GM19467 (cell line): ENCODE results near the gene EEF1E1.

Experiments used
- ATAC-seq: cut with Tn5 transposase; IDR thresholded peaks from one replicate; pipeline ENCODE4 v1.9.1; 2021; ENCODE audit warnings: mild to moderate bottlenecking, moderate library complexity; ENCODE audit not compliant: unreplicated experiment

Gene EEF1E1

DNA sequence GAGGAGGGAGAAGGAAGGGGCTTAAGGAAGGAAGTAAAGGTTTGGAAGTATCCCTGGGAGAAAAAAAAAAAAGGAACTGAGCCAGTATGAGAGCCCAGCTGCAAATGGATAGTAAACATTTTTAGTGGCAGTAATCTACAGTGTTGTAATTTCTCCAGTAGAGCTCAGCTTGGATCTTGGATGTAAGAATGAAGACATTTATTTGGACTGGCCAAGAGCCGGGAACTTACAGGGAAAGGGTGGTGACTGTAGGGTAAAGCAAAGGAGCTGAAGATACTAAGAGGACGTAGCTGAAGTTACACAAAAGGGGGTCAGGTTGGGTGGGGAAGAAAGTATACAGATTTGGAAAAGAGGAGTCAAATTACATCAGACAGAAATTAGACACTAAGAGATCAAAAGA is 13.5 kb downstream of the EEF1E1 start:
- no peak for ATAC-seq

DNA sequence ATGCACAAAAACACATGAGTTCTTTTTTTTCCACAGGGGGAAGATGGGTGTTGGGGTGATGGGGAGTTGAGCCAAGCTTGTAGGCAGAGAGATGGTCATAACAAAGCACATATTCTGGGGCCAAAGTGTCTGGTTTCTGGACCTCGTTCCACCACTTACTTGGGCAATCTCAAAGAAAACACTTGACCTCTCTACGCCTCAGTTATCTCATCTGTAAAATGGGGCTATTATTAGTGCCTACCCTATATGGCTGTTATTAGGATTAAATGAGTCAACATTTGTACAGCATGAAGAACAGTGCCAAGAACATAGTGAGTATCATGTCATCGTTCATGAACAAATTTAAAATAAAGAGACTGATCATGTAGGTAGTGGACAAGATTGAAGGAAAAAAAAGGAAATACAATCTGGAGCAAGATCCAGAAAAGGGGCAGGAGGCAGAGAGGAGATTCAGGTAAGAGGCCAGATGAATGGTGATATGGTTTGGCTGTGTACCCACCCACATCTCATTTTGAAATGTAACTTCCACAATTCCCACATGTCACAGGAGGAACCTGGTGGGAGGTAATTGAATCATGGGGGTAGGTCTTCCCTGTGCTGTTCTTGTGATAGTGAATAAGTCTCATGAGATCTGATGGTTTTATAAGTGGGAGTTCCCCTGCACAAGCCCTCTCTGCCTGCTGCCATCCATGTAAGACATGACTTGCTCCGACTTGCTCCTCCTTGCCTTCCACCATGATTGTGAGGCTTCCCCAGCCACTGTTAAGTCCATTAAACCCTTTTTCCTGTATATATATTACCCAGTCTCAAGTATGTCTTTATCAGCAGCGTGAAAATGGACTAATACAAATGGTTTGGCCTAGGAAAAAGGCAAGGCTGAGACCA is 14.2 kb downstream of the EEF1E1 start:
- no peak for ATAC-seq

DNA sequence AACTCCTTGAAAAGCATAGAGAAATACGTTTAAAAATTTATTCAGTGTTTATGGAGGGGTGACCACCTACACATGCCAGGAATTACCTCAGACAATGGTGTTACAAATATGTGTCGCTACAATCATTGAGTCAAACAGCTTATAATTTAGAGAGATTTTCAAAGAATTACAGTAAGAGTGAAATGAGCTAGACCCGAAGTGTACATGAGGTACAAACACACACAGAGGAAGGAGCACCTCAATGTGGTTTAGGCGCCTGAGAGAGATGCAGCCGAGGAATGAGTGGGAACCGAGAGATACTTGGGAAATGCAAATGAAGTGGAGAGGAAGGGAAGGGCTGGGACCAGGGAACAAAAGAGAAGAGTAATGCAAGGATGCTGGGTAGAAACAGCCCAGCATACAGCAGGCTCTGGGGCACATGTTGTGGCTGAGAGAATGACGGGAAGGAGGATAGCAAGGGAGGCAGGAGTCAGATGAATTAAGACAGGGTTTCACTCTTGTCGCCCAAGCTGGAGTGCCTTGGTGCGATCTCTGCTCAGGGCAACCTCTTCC is 15.5 kb downstream of the EEF1E1 start:
- ATAC-seq, result no peak

DNA sequence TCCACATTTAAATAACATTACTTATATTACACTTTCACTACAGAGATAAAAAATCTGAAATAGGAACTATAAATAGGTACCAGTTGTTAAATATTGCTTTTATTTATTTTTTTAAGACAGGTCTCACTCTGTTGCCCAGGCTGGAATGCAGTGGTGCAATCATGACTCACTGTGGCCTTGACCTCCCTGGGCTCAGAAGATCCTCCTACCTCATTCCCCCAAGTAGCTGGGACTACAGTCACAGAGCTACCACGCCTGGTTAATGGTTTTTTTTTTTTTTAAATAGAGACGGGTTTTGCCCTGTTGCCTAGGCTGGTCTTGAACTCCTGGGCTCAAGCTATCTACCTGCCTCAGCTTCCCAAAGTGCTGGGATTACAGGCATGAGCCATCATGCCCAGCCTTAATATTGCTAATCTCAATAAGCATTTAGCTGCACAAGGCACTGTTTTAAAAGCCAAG is 17.3 kb downstream of the EEF1E1 start:
- no peak for ATAC-seq

DNA sequence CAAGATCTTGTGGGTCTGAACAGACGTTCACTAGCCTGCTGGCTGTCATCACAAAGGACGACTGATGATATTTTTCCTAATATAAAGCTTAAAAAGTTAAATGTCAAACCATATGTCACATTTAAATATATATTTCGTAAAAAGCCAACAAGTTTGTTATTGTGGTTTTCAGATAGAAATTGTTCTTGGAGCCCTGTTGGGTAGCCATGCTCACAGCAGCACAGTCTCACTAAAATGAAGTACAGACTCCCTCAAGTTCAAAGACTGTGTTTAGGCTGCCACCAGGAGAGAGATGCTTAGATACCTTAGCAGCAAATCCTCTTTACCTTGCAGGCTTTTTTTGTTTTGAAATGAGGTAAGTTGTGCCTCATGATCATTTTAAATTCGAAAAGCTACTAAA is 17.8 kb downstream of the EEF1E1 start:
- ATAC-seq, result no peak

DNA sequence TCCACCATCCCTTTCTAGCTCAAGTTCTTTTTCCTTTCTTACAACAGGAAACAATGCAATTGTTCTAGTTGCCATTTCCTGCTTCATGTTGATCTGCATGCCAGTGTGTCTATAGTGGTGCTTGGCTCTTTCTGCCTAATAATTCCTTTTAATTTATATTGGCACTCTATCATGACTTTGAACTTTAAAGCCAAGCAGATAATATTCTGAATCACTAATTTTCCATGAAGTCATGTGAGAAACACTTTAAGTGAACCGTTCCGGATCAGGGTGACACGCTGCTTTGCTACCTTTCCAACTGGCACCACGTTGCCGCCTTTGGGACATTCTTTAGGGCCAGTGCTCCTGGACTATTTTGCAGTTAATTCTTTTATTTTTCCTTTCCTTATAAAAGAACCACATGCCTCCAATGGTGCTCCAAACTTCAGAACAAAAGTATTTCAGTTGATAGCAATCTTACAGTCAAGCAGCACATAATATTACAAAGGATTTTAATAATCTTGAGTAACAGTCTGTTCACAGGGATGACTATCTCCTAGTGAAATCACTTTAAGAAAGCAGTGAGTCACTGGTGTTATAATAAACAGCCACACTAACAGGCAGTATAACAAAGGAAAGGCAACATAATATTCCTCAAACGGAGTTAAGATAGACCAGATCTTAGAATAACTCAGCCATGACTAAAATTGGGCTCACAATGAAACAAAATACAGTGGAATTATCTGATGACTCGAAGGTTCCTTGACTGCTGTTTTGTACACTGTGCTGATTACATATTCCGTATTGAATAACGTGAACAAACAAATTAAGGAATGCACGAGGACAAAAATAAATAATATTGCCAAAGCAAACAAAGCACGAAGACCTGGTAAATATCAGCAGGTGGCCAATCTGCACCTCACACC is 19.1 kb downstream of the EEF1E1 start:
- no peak for ATAC-seq

DNA sequence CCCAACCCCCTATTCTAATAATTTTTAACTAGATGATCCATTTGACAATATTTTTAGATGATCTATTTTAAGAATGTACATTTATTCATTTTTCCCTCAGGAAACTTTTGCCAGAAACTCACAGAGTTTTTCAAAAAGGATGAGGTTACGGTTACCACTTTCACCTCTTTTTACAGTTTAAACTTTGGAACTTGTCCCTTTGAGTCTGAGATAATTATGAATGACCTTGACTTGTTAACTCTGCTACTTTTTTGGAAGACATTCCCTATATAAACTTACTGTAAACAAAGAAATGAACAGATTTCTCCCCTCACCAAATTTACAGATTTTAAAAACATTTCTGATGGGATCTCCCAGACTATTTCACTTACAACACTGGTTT is 19.8 kb downstream of the EEF1E1 start:
- ATAC-seq, result no peak

DNA sequence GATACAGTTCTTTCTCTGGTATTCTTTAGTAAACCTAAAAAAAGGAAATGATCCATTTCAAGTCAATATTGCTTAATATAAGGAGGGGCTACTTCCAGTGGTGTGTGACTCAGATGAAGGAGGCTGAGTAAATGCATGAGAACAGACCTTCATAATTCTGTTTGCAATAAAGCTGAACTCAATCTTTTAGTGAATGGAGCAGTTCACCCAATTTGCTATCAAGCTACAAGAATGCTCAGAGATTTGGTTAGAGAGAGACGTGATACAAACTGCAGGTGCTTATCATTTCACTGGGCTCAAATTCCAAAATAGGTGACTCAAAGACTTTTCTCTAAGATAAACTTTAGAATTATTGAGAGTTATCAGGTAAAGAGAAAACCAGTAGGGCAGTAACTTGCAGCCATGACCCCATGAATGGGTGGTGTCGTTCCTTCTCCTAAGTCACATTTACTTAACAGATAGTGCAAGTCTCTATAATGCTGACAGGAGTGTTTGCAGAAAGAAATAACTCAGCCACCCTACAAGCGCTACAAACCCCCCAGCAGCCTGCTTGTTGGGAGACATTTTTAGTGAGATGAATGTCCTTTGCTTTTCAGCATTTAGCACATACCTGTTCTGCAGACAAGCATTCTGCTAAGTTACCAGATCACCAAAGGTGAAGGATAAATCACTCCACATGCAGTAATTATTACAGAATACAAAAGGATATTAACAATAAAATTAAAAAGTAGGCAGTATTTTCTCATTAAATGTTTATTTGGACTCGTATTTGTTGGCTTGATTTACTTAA is 21.8 kb downstream of the EEF1E1 start:
- ATAC-seq, result no peak

DNA sequence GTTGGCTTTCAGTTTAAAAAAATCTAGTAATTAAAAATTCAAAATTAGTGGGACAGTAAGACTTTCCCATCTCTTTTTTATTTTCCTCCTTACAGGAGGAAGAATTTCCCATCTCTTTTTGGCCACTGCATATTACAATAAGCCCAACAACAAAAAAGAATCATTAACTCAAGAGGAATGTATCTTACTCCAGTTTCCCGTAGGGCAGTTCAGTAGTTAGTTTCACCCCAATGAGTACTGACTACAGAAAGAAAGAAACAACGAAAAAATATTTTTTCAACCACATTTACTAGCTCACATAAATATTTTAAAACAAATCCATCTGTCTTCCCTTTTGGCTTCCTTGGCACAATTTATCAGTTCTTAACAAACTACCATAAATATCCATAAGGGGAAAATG is 23.2 kb downstream of the EEF1E1 start:
- no peak for ATAC-seq

DNA sequence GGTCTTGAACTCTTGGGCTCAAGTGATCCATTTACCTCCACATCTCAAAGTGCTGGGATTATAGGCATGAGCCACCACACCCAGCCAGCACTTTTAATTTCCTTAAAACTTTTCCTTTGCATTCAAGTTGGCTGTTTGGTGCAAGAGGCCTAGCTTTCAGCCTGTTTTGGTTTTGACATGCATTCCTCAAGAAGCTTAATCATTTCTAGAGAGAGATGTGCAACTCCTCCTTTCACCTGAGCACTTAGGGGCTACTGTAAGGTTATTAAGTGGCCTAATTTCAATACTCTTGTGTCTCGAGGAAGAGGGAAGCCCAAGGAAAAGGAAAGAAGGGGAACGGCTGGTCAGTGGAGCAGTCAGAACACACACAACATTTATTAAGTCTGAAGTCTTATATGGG is 24.4 kb downstream of the EEF1E1 start:
- no peak for ATAC-seq

DNA sequence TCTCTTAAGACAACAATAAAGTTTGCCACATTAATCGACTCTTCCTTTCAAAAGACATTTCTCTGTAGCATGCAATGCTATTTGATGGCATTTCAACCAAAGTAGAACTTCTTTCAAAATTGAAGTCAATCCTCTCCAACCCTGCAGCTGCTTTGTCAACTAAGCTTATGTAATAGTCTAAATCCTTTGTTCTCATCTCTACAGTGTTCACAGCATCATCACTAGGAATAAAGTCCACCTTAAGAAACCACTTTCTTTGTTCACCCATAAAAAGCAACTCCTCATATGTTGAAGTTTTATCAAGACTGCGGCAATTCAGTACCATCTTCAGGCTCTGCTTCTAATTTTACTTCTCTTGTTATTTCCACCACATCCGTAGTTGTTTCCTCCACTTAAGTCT is 26.6 kb downstream of the EEF1E1 start:
- no peak for ATAC-seq

DNA sequence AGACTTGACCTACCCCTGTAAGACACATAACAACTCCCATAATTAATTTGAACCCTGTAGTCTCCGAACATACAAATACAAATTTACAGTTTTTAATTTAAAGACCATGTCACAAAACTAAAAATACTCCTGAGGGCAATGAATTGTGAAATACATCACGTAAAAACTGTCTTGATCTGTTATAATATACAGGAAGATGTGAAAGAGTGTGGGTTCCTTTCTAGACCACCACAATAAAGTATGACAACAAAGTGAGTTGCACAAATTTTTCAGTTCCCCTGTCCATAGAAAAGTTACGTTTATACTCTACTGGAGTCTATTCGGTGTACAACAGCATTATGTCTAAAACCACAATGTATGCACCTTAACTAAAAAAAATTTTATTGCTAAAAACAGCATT is 27.2 kb downstream of the EEF1E1 start:
- ATAC-seq, result no peak

DNA sequence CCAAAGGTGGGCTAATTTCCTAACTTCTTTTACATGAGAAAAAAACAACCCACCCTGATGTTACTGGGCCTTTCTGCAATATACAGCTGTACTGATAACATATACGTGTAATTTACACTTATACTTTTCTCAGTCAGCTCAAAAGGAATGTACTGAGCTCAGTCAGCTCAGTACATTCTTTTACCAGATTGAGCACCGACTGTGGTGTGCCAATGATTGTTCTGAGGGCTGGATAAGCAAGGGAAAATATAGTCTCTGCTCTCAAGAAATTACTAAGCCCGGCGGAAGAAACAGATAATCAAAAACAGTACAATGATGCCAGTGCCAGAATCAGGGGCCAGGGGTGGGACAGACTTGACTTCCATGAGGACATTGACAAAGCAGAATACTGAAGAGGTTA is 28.1 kb downstream of the EEF1E1 start:
- ATAC-seq, result no peak

DNA sequence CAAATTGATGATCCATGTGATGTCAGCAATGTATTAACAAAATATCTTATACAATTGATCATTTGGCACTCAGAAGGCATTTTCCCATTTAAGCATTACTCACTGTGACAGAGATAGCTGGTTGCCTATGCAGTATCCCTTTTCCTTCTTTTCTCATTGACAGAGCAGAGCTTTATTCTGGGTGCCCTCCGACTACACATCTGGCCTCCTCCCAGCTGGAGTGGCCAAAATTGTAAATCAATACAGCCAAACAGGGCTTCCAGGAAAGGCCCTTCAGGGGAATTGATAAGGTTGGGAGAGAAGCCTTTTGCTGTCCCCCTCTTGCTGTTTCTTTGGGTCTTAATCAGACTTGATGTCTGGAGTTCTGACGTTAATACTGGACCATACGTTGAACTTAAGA is 28.6 kb downstream of the EEF1E1 start:
- ATAC-seq, result no peak

DNA sequence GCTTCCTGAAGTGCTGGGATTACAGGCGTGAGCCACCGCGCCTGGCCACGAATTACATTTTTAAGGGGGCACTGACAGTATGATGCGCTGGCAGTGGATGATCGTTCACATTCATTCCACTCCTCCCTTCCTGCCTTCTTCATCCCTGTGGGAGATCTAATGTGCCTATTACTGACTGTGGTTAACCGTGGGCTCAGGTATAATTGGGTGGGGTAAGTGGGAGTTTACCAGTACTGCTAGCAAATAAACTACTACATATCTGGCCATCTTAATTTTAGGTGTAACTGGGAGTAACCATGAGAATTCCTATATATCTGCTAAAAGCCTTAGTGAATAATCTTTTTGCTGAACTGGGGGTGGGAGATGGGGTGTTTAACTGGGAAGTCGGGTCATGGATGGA is 31.6 kb downstream of the EEF1E1 start:
- ATAC-seq, result no peak

DNA sequence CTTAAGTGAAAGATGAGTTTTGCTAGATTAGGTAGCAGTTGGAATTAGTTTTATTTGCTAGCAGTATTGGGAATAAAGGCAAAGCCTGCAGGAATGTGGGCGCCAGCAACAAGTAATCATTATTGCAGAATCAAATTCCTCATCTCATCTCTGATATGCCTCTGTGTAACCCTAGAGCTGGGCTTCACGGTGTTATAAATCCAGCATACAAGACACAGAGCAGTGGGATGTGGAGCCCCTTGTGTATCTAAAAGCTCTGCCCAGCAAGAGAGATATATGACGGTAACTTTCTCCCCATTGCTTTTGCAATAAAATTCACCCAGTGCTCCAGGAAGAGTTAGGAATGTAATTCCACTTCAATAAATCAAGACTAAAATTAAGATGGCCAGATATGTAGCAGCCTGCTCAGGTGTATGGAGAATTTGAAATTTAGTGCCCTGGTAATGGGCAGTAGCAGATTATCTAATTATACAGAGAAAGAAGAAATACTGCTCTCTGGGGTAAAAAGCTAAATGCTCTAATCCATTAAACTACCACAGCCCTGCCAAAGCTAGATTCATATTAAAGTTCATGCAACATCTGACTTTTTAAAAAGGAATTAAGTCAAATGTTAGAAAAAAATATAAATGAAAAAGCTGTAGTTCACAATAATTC is 32.6 kb downstream of the EEF1E1 start:
- ATAC-seq, result no peak

DNA sequence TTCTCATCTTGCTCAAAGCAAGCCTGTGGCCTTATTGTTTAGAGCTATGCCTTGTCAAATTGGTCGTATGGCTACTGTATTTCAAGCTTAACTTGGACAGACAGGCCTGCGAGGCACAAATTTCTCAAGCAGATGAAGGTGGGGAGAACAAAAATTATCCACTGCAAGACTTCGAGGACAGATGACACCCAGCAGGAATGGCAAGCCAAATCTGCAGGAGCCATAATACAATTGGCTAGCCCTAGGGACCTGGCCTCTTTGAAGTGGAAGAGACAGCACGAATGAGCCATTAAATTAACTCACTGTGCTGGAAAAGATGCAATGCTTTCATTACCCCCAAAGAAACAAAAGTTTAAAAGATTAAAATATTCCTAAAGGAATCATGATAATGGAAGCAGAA is 33.2 kb downstream of the EEF1E1 start:
- no peak for ATAC-seq

DNA sequence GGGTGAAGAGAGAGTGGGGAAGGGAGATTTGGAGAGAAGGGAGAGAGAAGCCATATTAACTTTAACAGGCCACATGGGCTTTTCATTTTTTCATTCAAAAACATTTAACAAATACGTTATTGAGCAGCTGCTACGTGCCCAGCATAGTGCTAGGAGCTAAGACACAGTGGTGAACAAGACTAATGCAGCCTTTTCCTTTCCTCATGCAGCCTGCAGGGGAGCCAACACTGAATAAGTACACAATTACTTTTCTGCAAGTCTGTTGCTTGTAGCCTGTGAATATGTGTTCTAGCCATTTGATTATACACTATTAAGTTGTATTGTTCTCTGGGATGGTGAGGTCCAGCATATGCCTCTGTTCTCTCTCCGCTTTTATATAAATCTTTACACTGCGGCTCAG is 36.2 kb downstream of the EEF1E1 start:
- ATAC-seq, result no peak

DNA sequence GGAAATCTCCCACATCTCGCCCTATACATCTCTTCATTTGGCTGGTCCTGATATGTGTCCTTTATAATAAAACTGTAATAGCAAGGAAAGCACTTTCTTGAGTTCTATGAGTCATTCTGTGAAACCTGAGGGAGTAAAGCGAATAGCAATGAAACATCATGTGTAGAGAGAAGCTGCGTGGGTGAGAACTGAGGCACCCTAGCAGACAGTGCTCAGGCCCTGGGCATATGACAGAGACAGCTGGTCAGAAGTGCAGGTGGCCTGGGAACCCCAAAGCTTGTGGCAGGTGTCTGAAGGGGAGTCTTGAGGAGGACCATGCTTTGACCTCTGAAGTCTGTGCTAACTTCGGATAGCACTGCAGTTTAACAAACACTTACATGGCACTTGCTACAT is 36.8 kb downstream of the EEF1E1 start:
- ATAC-seq, result no peak
